A673 (cell line): ENCODE measurements around the gene ITPR2. TPM values are rescaled to one million over a fixed set of nuclear protein-coding genes. Genes with fewer than 3 reads are reported as not detected.
"Not testable (repeated sequence)": the region's sequence is repeated elsewhere in the genome, so short reads cannot be mapped to it uniquely, and the experiment has no call there.

Source experiments
- BruUV-seq: library from RNA; stranded (reverse); fragments of 400-500 nt; replicated peaks from 2 replicates; lab custom pipeline; 2021; lab: Mats Ljungman, UMichigan
- CTCF ChIA-PET: fragments of 300-600 bp; sonication (Branson Sonifier 250); formaldehyde crosslinking; loops from one replicate; lab custom pipeline; 2022; ENCODE audit warnings: antibody characterized with exemption; lab: Charles Lee
- POLR2A ChIA-PET: fragments of 300-600 bp; sonication (Branson Sonifier 250); formaldehyde crosslinking; loops from one replicate; lab custom pipeline; 2022; ENCODE audit warnings: antibody characterized with exemption; ENCODE audit not compliant: low non-redundant PET; lab: Charles Lee
- DNase-seq: peaks from one replicate; pipeline ENCODE4 v3.0.0-alpha.2; 2015; ENCODE audit warnings: low spot score
- H3K27ac ChIP-seq: fragments of 200-600 bp; sonication (generic); 2 replicates; pipeline ENCODE4 v1.5.1; 2016; ENCODE audit warnings: mixed run types, low read depth, mild to moderate bottlenecking, mixed read lengths, antibody characterized with exemption, low read length; ENCODE audit not compliant: poor library complexity, severe bottlenecking
- H3K27me3 ChIP-seq: fragments of 200-600 bp; sonication (generic); replicated peaks from 2 replicates; pipeline ENCODE4 v1.6.1; 2017; ENCODE audit warnings: mixed run types, low read depth, mild to moderate bottlenecking, mixed read lengths, antibody characterized with exemption, low read length; ENCODE audit not compliant: insufficient read depth, poor library complexity
- H3K36me3 ChIP-seq: fragments of 200-600 bp; sonication (generic); 2 replicates; pipeline ENCODE4 v1.6.1; 2016; ENCODE audit warnings: mixed run types, mild to moderate bottlenecking, mixed read lengths, antibody characterized with exemption, low read length; ENCODE audit not compliant: insufficient read depth, poor library complexity, severe bottlenecking
- H3K4me1 ChIP-seq: fragments of 200-600 bp; sonication (generic); 2 replicates; pipeline ENCODE4 v1.6.1; 2017; ENCODE audit warnings: mixed run types, mild to moderate bottlenecking, mixed read lengths, antibody characterized with exemption, low read length; ENCODE audit not compliant: insufficient read depth, poor library complexity, severe bottlenecking
- H3K4me3 ChIP-seq: fragments of 200-600 bp; sonication (generic); 2 replicates; pipeline ENCODE4 v1.5.1; 2016; ENCODE audit warnings: low read depth, mixed run types, mild to moderate bottlenecking, mixed read lengths, low read length; ENCODE audit not compliant: poor library complexity, severe bottlenecking
- H3K9me3 ChIP-seq: fragments of 200-600 bp; sonication (generic); 2 replicates; pipeline ENCODE4 v1.6.1; 2016; ENCODE audit warnings: mixed run types, low read depth, mild to moderate bottlenecking, mixed read lengths, antibody characterized with exemption, low read length; ENCODE audit not compliant: poor library complexity, severe bottlenecking
- CTCF ChIP-seq: fragments of 300-800, 200-600 bp; sonication (generic); conservative IDR thresholded peaks from 2 replicates; pipeline ENCODE4 v1.5.1; 2017; ENCODE audit warnings: low read depth, mild to moderate bottlenecking, antibody characterized with exemption, low read length, moderate library complexity, mixed read lengths
- EZH2 ChIP-seq: fragments of 200-600 bp; sonication (generic); IDR thresholded peaks from 2 replicates; pipeline ENCODE4 v1.6.1; 2017; ENCODE audit warnings: borderline replicate concordance, low read depth, mild to moderate bottlenecking, mixed read lengths, antibody characterized with exemption, low read length; ENCODE audit not compliant: poor library complexity, severe bottlenecking
- intact Hi-C: fragments of 100-400 bp; cut with micrococcal nuclease; formaldehyde crosslinking; loops from one replicate; pipeline ENCODE4 v1.10.0; 2022; ENCODE audit not compliant: unreplicated experiment
- total RNA-seq: library from RNA; stranded (reverse); gene quantifications from 2 replicates; pipeline ENCODE4 v1.2.3, GENCODE V29; 2021

ITPR2 gene
- total RNA-seq, 1 experiment from 2014 or later, result 22.6 TPM

GRCh38 chr12:26782372-26783130, 50.4 kb downstream of the ITPR2 start:
- Histone ChIP-seq H3K9me3 (peaks cover under 1% of the 10 kb centered on the region), H3K36me3 (no peaks in the 10 kb centered on the region), H3K27ac (no peak overlapping the region), H3K27me3 (no peaks in the 10 kb centered on the region), H3K4me1 (no peaks in the 10 kb centered on the region), H3K4me3 (no peak overlapping the region)
- intact Hi-C loops, result no loop called here
- no peak for TF ChIP-seq CTCF
- TF ChIP-seq EZH2, result no peak
- POLR2A ChIA-PET, result no interaction called here
- CTCF ChIA-PET, result interaction anchor here (0.7 kb wide), 1 partner anchor 8 kb away, joined by 3 read pairs; no protein-coding TSS in a partner anchor
- DNase-seq, result no peak
- no TSS peak for BruUV-seq

- H3K9me3 ChIP-seq, result peaks cover 12% of the 10 kb centered on the region
- H3K27me3 ChIP-seq, CTCF ChIA-PET, H3K36me3 ChIP-seq, BruUV-seq, intact Hi-C loops, H3K4me3 ChIP-seq, H3K4me1 ChIP-seq, H3K27ac ChIP-seq, DNase-seq: not testable (repeated sequence)
- POLR2A ChIA-PET, result interaction anchor here (0.6 kb wide), 1 partner anchor 268 kb away, joined by 10 read pairs; no protein-coding TSS in a partner anchor
These were observed 52.3 kb downstream of the ITPR2 start for GRCh38 chr12:26780656-26781055.

- H3K9me3 ChIP-seq, result peaks cover 12% of the 10 kb centered on the region
- CTCF ChIA-PET, H3K4me1 ChIP-seq, H3K27me3 ChIP-seq, H3K4me3 ChIP-seq, POLR2A ChIA-PET, H3K27ac ChIP-seq, intact Hi-C loops, BruUV-seq, DNase-seq, H3K36me3 ChIP-seq: not testable (repeated sequence)
These were observed 54.7 kb downstream of the ITPR2 start for GRCh38 chr12:26778173-26778775.

GRCh38 chr12:26777236-26777635, 55.8 kb downstream of the ITPR2 start:
- no peak for TF ChIP-seq EZH2
- no peak for TF ChIP-seq CTCF
- DNase-seq, result no peak
- peaks cover 12% of the 10 kb centered on the region for H3K9me3 ChIP-seq
- H3K36me3 ChIP-seq, result no peaks in the 10 kb centered on the region
- no peak overlapping the region for H3K27ac ChIP-seq
- POLR2A ChIA-PET, result no interaction called here
- no TSS peak for BruUV-seq
- no peaks in the 10 kb centered on the region for H3K27me3 ChIP-seq
- H3K4me3 ChIP-seq, result no peak overlapping the region
- CTCF ChIA-PET, result no interaction called here
- intact Hi-C loops, result no loop called here
- H3K4me1 ChIP-seq, result no peaks in the 10 kb centered on the region

- H3K27ac ChIP-seq, H3K27me3 ChIP-seq, H3K4me3 ChIP-seq, H3K36me3 ChIP-seq, intact Hi-C loops, CTCF ChIA-PET, DNase-seq, POLR2A ChIA-PET, BruUV-seq, H3K4me1 ChIP-seq: not testable (repeated sequence)
- peaks cover 12% of the 10 kb centered on the region for H3K9me3 ChIP-seq
These were observed 57.0 kb downstream of the ITPR2 start for GRCh38 chr12:26775991-26776390.
